Measurements from ENCODE around the gene ENKUR. TPM values are rescaled to one million over a fixed set of nuclear protein-coding genes. Genes with fewer than 3 reads are reported as not detected.

The ENKUR gene
- total RNA-seq, 4 donors from 2014 or later, result 0.38 to 0.53 TPM; not detected in 2

GRCh38 chr10:25061125-25061524 lies 45.2 kb upstream of the ENKUR start:
- Histone ChIP-seq H3K9me3 (no peaks in the 10 kb centered on the region), H3K27ac (peak overlapping the region in 3 of 4 donors; percentile 72 to 95 (median 82)), H3K4me1 (peaks cover 0 to 15% (median 0%) of the 10 kb centered on the region in 4 donors), H3K36me3 (no peaks in the 10 kb centered on the region), H3K27me3 (no peaks in the 10 kb centered on the region), H3K4me3 (no peak overlapping the region)
- DNase-seq, result no peak
- no peak for TF ChIP-seq POLR2A (IDR thresholded peaks at IDR 0.05)
- TF ChIP-seq CTCF (IDR thresholded peaks at IDR 0.05), result no peak

- peaks cover 0 to 15% (median 0%) of the 10 kb centered on the region in 4 donors for H3K4me1 ChIP-seq
- DNase-seq, result peak in 2 of 3 donors; percentile 71 to 76
- no peaks in the 10 kb centered on the region for H3K9me3 ChIP-seq
- no peak overlapping the region for H3K4me3 ChIP-seq
- no peak for TF ChIP-seq CTCF (IDR thresholded peaks at IDR 0.05)
- no peak for TF ChIP-seq POLR2A (IDR thresholded peaks at IDR 0.05)
- no peaks in the 10 kb centered on the region for H3K36me3 ChIP-seq
- no peaks in the 10 kb centered on the region for H3K27me3 ChIP-seq
- H3K27ac ChIP-seq, result peak overlapping the region in 2 of 4 donors; percentile 82 to 95
Measured at GRCh38 chr10:25059990-25060389, 44.0 kb upstream of the ENKUR start.

- DNase-seq, result no peak
Measured at GRCh38 chr10:25057886-25058285, 41.9 kb upstream of the ENKUR start.

GRCh38 chr10:25056726-25057125 lies 40.8 kb upstream of the ENKUR start:
- no peak for DNase-seq
- TF ChIP-seq CTCF (IDR thresholded peaks at IDR 0.05), result no peak
- no peak for TF ChIP-seq POLR2A (IDR thresholded peaks at IDR 0.05)
- Histone ChIP-seq H3K9me3 (no peaks in the 10 kb centered on the region), H3K4me3 (no peak overlapping the region), H3K27me3 (no peaks in the 10 kb centered on the region), H3K27ac (no peak overlapping the region), H3K36me3 (no peaks in the 10 kb centered on the region), H3K4me1 (peaks cover 0 to 15% (median under 1%) of the 10 kb centered on the region in 4 donors)

More at GRCh38 chr10:25057886-25058285, 41.9 kb upstream of the ENKUR start:
- Histone ChIP-seq H3K36me3 (no peaks in the 10 kb centered on the region), H3K9me3 (no peaks in the 10 kb centered on the region), H3K27ac (no peak overlapping the region), H3K27me3 (no peaks in the 10 kb centered on the region), H3K4me1 (peaks cover 0 to 15% (median 0%) of the 10 kb centered on the region in 4 donors), H3K4me3 (no peak overlapping the region)
- TF ChIP-seq POLR2A (IDR thresholded peaks at IDR 0.05) (no peak), CTCF (IDR thresholded peaks at IDR 0.05) (no peak)

GRCh38 chr10:25052012-25052411 lies 36.1 kb upstream of the ENKUR start:
- TF ChIP-seq POLR2A (IDR thresholded peaks at IDR 0.05), result no peak
- TF ChIP-seq CTCF (IDR thresholded peaks at IDR 0.05), result no peak
- H3K27ac ChIP-seq, result no peak overlapping the region
- DNase-seq, result no peak

GRCh38 chr10:25050402-25050801 lies 34.4 kb upstream of the ENKUR start:
- no peaks in the 10 kb centered on the region for H3K27me3 ChIP-seq
- TF ChIP-seq CTCF (IDR thresholded peaks at IDR 0.05) (no peak), POLR2A (IDR thresholded peaks at IDR 0.05) (no peak)
- H3K9me3 ChIP-seq, result no peaks in the 10 kb centered on the region
- H3K27ac ChIP-seq, result no peak overlapping the region
- H3K36me3 ChIP-seq, result no peaks in the 10 kb centered on the region
- no peak for DNase-seq
- H3K4me1 ChIP-seq, result peaks cover 0 to 4% (median 0%) of the 10 kb centered on the region in 4 donors
- H3K4me3 ChIP-seq, result no peak overlapping the region

More at GRCh38 chr10:25052012-25052411, 36.1 kb upstream of the ENKUR start:
- H3K4me1 ChIP-seq, result peaks cover 0 to 4% (median 0%) of the 10 kb centered on the region in 4 donors
- no peaks in the 10 kb centered on the region for H3K9me3 ChIP-seq
- no peak overlapping the region for H3K4me3 ChIP-seq
- H3K27me3 ChIP-seq, result no peaks in the 10 kb centered on the region
- H3K36me3 ChIP-seq, result no peaks in the 10 kb centered on the region

Measured in Peyer's patch (tissue), 4 donors.